Prostate gland (tissue), 2 donors: ENCODE data around the gene ITFG1. TPM values are rescaled to one million over a fixed set of nuclear protein-coding genes. Genes with fewer than 3 reads are reported as not detected.

Source experiments
- DNase-seq: peaks from one replicate; pipeline ENCODE4 v3.0.0-alpha.2; 2019; ENCODE audit warnings: low spot score
- H3K27ac ChIP-seq, 2 donors: fragments of 200-600 bp; sonication (generic); 2 replicates each; pipeline ENCODE4 v1.5.1; 2017 to 2019
- H3K27me3 ChIP-seq: fragments of 200-600 bp; sonication (generic); replicated peaks from 2 replicates; pipeline ENCODE4 v1.5.1; 2019; ENCODE audit not compliant: insufficient read depth
- H3K36me3 ChIP-seq, 2 donors: fragments of 200-600 bp; sonication (generic); 1 replicate in 1 of 2; 2 replicates in 1 of 2; pipeline versions ENCODE4 v1.5.1 to v1.8.1; 2017 to 2019
- H3K4me1 ChIP-seq: fragments of 200-600 bp; sonication (generic); replicated peaks from 2 replicates; pipeline ENCODE4 v1.5.1; 2019
- H3K4me3 ChIP-seq, 2 donors: fragments of 200-600 bp; sonication (generic); 2 replicates each; pipeline ENCODE4 v1.5.1; 2017 to 2019
- H3K9me3 ChIP-seq: fragments of 200-600 bp; sonication (generic); 2 replicates; pipeline ENCODE4 v1.5.1; 2017
- CTCF ChIP-seq, 4 experiments: fragments of 200-600 bp in 2 of 4; fragments of 450-650 bp in 2 of 4; sonication (generic) in 2 of 4; IDR thresholded peaks; 1 replicate in 3 of 4; 2 replicates in 1 of 4; pipeline ENCODE4 v1.5.1; 2016 to 2019; ENCODE audit warnings: antibody characterized with exemption in 4 of 4, mild to moderate bottlenecking in 2 of 4, moderate library complexity in 2 of 4
- POLR2A ChIP-seq: fragments of 450-650 bp; IDR thresholded peaks from one replicate; pipeline ENCODE4 v1.6.1; 2016; ENCODE audit warnings: antibody characterized with exemption, mild to moderate bottlenecking
- POLR2AphosphoS5 ChIP-seq: sonication (generic); formaldehyde crosslinking; IDR thresholded peaks from one replicate; pipeline ENCODE4 v1.6.1; 2017; ENCODE audit warnings: antibody characterized with exemption
- WGBS: methylation state at CpG from one replicate; pipeline ENCODE4 v1.1.5; 2018; 5-methylcytosine and 5-hydroxymethylcytosine counted together
- intact Hi-C: fragments of 100-400 bp; cut with DNase I; formaldehyde crosslinking; loops from one replicate; pipeline ENCODE4 v1.14.2; 2022
- total RNA-seq, 2 donors: library from RNA; depleted of rRNA; stranded (reverse); fragments of >200 nt; gene quantifications; one replicate each; pipeline ENCODE4 v1.1.0, GENCODE V29; 2016

Gene ITFG1
- total RNA-seq, 2 donors from 2014 or later = 49.1 to 104 TPM

GRCh38 chr16:47320546-47321310 lies 140.1 kb downstream of the ITFG1 start:
- Histone ChIP-seq H3K27ac (no peak overlapping the region), H3K36me3 (no peaks in the 10 kb centered on the region), H3K9me3 (no peaks in the 10 kb centered on the region), H3K27me3 (no peaks in the 10 kb centered on the region), H3K4me3 (no peak overlapping the region), H3K4me1 (no peaks in the 10 kb centered on the region)
- no peak for TF ChIP-seq POLR2AphosphoS5
- TF ChIP-seq CTCF (IDR thresholded peaks at IDR 0.05) = no peak
- TF ChIP-seq POLR2A = no peak
- no peak for DNase-seq
- intact Hi-C loops = no loop called here

- 61% methylated on average over 7 of the region's 7 CpGs for WGBS
Measured at GRCh38 chr16:47317465-47318240, 143.2 kb downstream of the ITFG1 start.

GRCh38 chr16:47316442-47317015 lies 144.3 kb downstream of the ITFG1 start:
- H3K27me3 ChIP-seq = no peaks in the 10 kb centered on the region
- no peak overlapping the region for H3K27ac ChIP-seq
- H3K36me3 ChIP-seq = no peaks in the 10 kb centered on the region
- 56% methylated on average over 2 of the region's 2 CpGs for WGBS
- no peak for TF ChIP-seq CTCF (IDR thresholded peaks at IDR 0.05)
- TF ChIP-seq POLR2AphosphoS5 = no peak
- no peak for TF ChIP-seq POLR2A
- no peak overlapping the region for H3K4me3 ChIP-seq
- DNase-seq = no peak
- H3K9me3 ChIP-seq = no peaks in the 10 kb centered on the region
- no peaks in the 10 kb centered on the region for H3K4me1 ChIP-seq
- intact Hi-C loops = no loop called here

More at GRCh38 chr16:47317465-47318240, 143.2 kb downstream of the ITFG1 start:
- Histone ChIP-seq H3K9me3 (no peaks in the 10 kb centered on the region), H3K27me3 (no peaks in the 10 kb centered on the region), H3K4me1 (no peaks in the 10 kb centered on the region), H3K4me3 (no peak overlapping the region), H3K27ac (no peak overlapping the region), H3K36me3 (no peaks in the 10 kb centered on the region)
- TF ChIP-seq CTCF (IDR thresholded peaks at IDR 0.05) (no peak), POLR2AphosphoS5 (no peak), POLR2A (no peak)
- intact Hi-C loops = no loop called here
- DNase-seq = no peak

- no peaks in the 10 kb centered on the region for H3K36me3 ChIP-seq
- DNase-seq = no peak
- no peak overlapping the region for H3K27ac ChIP-seq
- no peak overlapping the region for H3K4me3 ChIP-seq
- WGBS = 79% methylated on average over 8 of the region's 8 CpGs
- intact Hi-C loops = no loop called here
- H3K27me3 ChIP-seq = no peaks in the 10 kb centered on the region
- no peak for TF ChIP-seq POLR2AphosphoS5
- H3K4me1 ChIP-seq = no peaks in the 10 kb centered on the region
- no peaks in the 10 kb centered on the region for H3K9me3 ChIP-seq
Measured at GRCh38 chr16:47311738-47312505, 148.9 kb downstream of the ITFG1 start.

GRCh38 chr16:47310792-47311211 lies 150.1 kb downstream of the ITFG1 start:
- WGBS = 46% methylated on average over 1 of the region's 1 CpG
- no peaks in the 10 kb centered on the region for H3K4me1 ChIP-seq
- TF ChIP-seq POLR2A = no peak
- no peak for TF ChIP-seq CTCF (IDR thresholded peaks at IDR 0.05)
- TF ChIP-seq POLR2AphosphoS5 = no peak
- intact Hi-C loops = no loop called here
- H3K36me3 ChIP-seq = no peaks in the 10 kb centered on the region
- H3K4me3 ChIP-seq = no peak overlapping the region
- no peak for DNase-seq
- no peak overlapping the region for H3K27ac ChIP-seq
- H3K27me3 ChIP-seq = no peaks in the 10 kb centered on the region
- no peaks in the 10 kb centered on the region for H3K9me3 ChIP-seq
